ENCODE measurements around the gene ATP8B4.
"Not testable (repeated sequence)": the region's sequence is repeated elsewhere in the genome, so short reads cannot be mapped to it uniquely, and the experiment has no call there.

Gene ATP8B4

DNA sequence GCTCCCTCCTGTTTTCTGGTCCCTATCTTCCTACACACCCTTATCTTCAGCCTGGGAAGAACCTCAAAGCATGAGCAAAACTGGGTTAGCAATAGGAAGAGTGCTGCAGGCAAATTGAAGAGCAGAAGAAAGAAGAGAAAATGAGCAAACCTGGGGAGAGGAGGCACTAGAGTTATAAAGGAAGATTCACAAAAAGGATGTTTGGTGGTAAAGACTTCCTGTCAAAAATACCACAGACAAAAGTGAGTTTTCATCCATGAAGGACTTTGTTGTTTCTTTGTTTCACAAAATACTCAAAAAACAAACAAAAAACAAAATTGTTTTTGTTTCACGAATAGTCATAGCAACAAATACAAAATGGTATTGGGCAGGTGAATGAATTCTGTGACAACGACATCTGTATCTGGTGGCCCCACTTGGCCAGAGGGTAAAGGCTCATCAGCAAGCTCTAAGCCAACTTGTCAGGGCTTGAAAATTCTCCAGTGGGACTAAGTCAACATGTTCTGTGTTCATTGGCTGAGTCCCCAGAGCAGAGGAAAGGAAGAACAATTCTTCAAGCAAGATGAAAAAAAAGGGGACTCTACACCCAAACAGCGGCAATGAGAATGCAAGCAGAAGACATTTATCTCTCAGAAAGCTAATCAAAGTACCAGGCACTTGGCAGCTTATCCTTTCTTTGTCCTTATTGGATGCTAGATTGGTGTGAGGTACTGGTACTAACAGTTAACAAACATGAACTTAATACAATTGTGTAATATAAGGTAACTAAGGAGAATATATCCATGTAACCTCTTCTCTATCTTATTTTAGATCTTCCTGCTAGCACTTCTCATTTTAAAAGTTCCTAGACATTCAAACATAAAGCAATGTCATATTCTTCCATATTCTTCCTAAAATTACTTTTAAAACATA, 9.7 kb downstream of the ATP8B4 start:
- no peak for DNase-seq (ENCODE audit: low read depth in 3 of 3)

DNA sequence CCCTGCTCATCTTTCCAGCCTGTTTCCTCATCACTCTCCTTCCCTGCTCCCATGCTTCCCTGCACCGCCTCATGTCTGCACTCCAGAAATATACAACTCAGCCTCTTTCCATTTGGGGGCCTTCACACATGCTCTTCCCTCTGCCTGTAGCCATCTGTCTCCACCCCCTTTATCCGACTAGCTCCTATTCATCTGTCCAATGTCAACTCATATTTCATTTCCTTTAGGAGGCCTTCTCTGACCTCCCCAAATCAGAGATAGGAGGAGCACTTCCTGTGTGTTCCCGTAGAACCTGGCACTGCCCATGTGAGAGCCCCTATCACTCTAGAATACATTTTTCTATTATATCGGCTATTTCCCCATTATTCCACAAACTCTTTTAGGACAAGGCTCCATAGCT, 10.6 kb downstream of the ATP8B4 start:
- DNase-seq (ENCODE audit: low read depth in 3 of 3) = no peak

DNA sequence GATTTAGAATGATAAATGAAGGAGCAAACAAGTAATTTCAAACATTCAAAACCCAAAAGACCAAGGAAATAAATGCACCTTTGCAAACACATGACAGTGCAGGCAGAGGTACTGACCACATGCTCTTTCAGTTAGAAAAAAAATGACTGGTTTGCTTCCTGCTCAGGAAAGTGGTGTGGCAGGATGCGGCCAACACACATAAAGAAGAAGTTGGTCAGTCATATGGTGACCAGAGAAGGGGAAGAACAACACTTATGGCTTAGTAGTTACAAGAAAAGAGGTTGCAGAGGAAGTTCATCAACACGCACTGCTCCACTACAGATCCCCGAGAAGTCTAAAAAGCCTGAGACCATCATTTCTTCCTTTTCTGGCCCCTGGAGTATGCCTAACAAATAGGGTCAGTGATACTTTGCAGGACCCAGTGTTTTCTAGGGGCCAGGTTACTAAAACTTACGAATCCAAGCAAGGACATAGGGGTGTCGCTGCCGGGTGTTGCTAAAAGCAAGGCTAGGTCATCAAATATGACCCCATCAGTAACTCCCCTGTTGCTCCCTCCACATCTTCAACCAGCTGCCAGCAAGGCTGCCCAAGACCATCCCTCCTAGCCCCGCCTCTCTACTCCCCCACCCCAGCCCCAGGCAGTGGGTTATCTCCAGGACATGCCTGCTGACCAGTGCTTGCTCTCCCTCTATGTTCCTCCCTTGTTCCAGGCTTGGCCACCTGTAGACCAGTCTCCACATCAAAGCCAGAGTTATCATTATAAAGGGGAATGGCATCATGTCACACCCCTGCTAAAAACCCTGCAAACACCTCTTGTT, 11.2 kb downstream of the ATP8B4 start:
- DNase-seq (ENCODE audit: low read depth in 3 of 3) = no peak

DNA sequence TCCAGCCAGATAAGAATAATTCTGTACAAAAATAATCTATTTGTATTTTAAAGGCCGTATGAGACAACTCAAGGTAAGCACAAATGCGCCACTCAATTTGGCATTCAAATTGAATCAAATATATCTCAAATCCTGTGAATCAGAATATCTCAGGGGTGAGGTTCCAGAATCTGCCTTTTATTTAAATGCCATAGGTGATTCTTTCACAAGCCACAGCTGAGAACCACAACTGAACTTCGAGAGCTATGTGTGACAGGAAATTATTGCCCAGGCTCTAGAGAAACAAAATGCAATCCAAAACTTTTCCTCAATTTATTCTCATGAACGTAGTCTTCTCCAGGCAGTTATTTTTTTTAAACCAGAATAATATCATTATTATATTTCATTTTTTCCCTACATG, 11.9 kb downstream of the ATP8B4 start:
- DNase-seq (ENCODE audit: low read depth in 3 of 3) = no peak

DNA sequence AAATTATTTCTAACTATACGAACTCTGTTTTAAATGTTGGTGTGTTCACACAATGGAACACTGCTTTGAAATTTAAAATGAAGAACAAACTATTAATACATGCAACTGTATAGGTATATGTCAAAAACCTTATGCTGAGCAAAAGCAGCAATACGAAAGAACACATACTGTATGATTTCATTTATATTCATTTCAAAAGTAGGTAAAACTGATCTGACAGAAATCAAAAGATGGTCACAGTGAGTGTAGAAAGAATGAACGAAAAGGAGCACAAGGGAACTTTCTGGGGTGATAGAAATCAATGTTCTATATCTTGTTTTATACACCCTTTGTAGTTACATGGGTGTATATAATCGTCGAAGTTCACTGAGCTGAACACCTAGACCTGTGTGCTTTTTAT, 12.6 kb downstream of the ATP8B4 start:
- DNase-seq (ENCODE audit: low read depth in 3 of 3) = no peak

DNA sequence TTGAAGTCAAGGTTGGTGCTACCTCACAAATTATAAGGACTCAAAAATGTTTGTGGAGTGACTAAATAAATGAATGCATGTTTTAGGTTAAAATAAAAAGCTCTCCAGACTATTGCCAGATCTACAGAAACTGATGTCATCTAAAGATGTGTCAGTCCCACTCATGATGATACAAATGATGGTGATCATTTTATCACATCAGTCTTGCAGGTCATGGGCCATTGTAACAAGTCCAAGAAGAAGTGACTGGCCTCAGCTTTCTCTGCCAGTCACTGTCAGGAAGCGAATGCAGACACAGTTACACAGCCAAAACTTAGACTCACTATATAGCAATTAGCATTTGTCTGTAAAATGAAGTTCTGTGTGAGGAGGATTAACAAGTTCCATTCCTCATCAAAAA, 18.5 kb downstream of the ATP8B4 start:
- DNase-seq (ENCODE audit: low read depth in 3 of 3) = no peak

DNA sequence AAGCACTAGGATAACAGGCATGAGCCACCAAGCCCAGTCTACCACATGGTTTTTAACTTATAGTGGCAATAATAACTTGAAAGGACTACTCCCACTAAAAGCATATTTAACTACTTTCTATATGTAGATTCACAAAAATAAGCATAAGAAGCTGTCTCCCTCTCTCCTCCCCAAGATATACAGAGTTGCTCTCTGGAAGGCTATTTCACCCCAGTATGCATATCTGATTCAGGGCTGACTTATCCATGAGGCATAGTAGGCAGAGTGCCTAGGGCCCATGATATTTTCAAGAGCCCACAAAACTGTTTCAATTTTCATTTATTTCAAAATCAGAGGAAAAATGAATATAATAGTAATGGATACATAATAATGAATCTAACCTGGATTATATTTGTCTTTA, 20.5 kb downstream of the ATP8B4 start:
- no peak for DNase-seq (ENCODE audit: low read depth in 3 of 3)

DNA sequence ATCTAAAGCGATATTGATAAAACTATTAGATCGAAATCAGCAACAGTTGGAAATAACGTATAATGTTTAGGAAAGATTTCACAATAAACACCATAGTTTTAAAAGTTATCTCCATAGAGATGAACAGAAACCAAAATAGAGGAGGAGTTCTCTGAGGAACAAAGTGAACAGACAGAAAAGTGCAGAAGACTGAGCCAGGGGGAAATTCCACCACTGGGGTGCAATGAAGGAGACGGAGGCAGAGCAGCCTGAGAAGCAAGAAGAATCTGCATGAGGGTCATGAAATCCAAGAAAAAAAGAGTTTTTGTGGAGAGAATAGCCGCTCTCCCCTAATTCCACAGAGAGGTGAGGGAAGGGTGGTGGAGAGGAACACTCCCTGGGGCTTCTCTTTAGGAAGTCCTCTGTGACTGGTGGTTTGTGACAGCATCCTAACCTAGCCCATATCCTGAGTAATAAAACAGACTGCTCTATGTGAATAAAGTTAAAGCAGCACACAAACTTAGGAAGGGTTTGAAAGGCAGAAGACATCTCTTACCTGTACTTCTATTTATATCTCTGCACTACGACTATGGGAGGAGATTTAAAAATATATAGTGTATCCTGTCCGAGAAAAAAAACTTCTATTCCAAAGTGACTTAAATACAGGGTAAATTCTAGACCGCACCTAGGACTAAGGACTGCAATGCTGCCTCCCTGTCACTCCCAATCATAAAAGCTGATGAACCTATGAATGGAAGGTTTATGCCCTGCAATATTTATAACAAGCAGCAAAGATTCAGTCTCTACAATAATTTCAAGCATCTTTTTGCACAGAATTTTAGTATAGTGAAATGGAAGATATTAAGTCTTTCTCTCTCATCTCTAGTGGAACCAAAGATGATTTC, 22.9 kb downstream of the ATP8B4 start:
- no peak for DNase-seq (ENCODE audit: low read depth in 3 of 3)

DNA sequence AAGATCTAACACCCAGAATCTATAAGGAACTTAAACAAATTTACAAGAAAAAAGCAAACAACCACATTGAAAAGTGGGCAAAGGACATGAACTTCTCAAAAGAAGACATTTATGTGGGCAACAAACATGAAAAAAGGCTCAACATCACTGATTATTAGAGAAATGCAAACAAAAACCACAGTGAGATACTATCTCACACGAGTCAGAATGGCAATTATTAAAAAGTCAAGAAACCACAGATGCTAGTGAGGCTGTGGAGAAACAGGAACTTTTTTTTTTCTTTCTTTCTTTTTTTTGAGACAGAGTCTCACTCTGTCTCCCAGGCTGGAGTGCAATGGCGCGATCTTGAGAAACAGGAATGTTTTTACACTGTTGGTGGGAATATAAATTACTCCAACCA, 29.6 kb downstream of the ATP8B4 start:
- DNase-seq (ENCODE audit: low read depth in 3 of 3) = not testable (repeated sequence)

DNA sequence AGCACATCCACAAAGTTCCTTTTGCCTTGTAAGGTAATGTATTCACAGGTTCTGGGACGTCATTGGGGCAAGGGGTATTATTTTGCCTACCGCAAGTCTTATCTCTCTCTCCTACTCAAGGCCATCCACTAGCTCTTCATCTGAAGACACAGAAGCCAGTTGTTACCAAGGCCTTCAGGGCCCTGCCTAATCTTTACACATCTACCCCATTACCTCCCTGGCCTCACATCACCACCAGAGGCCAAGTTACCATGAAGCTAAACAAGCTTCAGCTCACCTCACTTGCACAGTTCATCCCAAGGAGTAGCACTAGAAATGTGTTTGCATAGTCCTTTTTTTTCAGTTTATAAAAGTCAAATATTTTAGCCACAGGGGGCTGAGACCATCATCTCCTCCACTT, 34.1 kb downstream of the ATP8B4 start:
- DNase-seq (ENCODE audit: low read depth in 3 of 3) = no peak

DNA sequence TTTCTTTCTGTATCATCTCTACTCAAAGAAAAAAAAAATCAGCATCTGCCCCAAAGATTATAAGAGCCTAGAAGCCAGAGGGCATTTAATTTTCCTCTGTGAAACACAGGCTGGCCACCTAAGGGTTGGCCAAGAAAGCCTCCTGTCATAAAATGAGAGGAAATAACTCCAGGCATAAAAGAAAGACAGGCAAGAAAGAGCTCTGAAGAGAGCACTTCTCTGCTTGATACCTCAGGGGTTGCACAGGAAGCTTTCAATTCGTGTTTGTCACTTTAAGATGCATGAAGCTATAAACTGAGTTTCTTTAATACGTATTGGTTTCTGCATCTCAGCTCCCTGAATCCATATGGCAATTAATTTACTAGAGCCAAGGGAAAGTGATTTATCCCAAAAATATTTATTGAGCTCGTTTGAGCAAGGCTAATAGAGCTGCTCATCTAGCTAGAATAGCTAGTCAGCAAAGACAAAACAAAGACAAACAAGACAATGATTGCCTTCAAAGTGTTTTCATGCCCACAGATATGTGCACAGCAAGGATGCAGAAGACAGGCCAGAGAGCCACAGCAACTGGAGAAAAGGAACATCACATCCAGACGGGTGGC, 35.5 kb downstream of the ATP8B4 start:
- no peak for DNase-seq (ENCODE audit: low read depth in 3 of 3)

DNA sequence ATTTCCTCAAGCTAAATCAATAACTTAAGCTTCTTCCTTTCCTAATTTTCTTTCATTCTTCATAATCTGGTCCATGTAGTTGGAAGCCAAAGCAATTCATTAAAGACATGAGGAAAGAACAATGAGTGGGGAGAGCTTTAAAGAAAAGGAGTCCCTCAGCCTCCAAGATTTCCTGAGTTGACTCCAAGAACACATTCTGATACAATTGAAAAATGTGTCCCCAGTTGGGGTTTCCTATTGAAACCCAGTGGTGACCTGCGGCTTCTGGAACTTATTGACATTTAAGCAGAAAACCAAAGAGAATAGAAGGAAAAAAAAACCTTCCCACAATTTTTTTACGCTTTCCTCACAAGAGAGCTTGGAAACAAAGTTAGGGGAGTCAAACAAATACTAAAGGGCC, 37.0 kb downstream of the ATP8B4 start:
- no peak for DNase-seq (ENCODE audit: low read depth in 3 of 3)

DNA sequence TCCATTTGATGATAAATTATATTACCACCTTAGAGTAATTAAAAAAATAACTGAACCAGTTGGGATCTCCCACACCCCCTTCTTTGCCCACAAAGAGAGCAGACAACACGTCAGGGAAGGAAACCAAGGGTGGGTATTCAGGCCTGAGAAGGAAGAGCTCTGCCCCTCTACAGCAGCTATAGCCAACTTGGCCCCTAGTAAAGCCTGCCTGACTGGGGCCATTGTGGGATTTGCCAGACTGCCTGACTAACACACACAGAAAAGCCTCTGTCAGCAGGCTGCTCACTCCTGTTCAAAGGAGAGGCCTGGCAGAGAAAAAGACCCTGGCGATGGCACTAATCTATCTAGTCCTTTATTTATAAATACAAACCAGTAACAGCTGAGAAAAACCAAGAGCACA, 41.4 kb downstream of the ATP8B4 start:
- DNase-seq (ENCODE audit: low read depth in 3 of 3) = no peak

DNA sequence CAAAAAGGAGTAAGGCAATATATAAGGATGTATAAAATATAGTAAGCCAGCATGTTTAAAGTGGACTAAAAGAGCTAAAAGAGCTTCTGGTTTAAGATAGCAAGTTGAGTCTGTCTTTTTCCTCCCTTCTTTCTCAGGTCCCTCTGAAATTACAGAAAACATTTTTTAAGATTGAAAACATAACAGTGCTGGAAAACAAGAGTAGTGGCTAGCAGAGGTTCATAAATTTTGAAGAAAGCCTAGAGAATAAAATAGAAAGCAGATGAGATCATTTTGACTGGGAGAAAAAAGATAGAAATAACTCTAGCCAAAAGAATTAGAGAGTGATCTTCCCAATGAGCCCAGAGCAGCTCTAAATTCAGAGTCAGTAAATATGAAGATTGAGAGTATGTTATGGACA, 41.9 kb downstream of the ATP8B4 start:
- DNase-seq (ENCODE audit: low read depth in 3 of 3) = no peak

DNA sequence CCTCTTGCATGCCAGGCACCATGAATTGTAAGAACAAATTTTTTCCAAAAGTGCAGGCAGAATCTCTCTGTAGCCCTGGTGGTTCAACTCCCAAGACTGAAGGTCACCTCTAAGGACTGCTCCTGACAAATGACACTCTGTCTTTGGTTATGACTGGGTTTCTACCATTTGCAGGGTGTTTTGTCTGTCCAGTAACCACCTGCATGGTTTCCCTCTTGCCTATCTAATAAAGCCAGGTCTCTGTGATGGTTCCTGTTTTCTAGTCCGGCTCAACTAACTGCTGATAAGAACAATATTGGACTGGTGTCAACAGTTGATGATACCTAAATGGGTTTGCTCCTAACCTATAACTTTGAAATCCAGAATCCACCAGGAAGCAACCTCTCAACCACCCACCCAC, 43.7 kb downstream of the ATP8B4 start:
- no peak for DNase-seq (ENCODE audit: low read depth in 3 of 3)

DNA sequence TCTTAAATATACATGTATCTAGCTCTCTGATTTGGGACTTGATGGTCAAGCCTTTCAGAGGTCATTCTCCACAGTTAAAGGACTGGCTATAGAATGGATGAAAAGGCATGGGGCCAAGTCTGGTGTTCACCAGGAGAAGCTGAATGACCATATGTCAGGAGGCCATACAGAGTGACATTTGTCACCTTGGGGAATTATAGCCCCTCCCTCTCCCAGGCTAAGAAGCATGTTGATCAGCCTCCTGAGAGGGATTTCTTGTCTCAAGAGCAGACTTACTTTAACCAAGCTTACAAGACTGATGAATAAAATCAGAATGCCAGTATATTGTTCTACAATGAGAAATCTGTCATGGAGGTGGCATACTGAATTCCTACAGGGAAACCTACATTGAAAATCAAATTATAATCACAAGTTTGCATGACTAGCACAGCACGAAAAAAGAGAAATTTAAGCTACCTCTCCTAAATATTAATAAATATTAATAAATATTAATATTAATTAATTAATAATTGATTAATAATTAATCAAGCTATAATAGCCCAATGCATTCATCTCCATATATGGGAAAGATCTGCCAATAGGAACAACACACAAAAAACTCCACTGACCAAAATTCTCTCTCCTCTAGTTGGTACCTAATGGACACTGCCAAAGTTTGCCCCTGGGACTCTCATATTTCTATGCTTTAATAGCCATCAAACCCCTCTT, 47.3 kb downstream of the ATP8B4 start:
- DNase-seq (ENCODE audit: low read depth in 3 of 3) = no peak

DNA sequence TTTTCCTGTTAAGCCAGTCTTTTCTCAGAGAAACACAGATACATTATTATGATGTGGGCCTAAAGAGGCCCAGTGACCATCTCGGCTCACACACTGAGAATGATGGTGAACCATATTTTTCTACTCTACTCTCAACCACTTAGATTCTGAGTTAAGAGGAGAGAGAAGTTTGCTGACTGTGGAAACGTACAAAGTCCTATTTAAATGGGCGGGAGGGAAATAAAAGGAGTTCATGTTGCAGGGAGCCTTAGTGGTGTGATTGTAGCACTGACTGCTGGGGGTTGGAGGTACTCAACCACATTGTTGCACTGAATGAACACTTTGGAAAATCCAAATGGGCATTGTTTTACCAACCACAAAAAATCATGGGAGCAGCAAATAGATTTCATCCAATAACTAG, 51.0 kb downstream of the ATP8B4 start:
- DNase-seq (ENCODE audit: low read depth in 3 of 3) = no peak

DNA sequence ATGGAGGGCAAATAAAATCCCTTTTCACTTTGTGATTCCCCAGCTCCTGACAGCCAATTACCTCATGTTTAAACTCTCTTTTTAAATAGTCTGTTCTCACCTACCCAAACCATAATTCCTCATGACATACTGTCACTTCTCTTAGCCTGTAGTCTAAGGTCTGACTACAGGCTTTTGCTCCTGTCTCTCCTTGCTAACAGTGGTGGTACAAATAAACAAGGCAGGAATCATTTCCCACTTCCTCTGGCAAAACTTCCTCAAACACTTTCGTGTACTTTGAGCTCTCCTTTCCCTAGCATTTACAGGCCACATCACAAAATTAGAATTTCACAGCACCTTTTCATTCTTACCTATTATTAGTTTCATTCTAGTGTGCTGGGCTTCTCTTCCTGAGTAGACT, 51.8 kb downstream of the ATP8B4 start:
- no peak for DNase-seq (ENCODE audit: low read depth in 3 of 3)

DNA sequence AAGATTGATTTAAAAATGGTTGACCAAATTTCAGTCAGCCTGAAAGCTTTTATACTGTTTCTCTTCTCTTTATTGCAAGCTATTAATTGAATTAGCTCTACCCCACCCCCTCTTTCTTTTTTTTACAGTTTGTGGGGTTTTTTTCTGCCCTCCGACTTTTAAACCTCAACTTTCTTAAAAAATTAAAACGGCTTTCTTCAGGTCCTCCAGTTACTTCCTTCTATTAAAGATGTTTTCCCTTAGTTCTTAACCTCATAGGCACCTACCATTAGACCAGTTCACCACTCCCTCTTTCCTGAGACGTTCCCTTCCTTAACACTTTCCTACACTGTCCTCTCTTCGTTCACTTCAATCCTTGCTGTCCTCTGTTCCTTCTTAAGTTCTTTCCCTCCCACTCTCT, 52.4 kb downstream of the ATP8B4 start:
- no peak for DNase-seq (ENCODE audit: low read depth in 3 of 3)

DNA sequence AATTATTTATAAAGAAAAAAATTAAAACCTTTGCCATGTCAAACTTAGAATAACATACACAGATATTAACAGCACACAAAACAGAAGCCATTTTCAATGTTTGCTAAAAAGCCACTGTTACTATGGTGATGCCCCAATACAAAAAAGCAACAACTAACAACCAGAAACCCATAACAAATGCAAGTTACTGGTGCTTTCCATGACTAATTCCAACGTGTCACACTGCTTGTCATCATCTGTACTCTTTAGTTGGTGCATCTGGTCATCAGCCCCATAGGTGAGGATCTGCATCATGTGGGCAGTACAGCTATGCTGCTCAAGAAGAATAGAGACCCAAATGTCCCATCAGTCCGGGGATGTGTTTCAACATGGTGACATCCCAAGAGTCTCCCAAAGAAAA, 52.8 kb downstream of the ATP8B4 start:
- DNase-seq (ENCODE audit: low read depth in 3 of 3) = peak in 2 of 3 experiments; percentile 0 to 1

DNA sequence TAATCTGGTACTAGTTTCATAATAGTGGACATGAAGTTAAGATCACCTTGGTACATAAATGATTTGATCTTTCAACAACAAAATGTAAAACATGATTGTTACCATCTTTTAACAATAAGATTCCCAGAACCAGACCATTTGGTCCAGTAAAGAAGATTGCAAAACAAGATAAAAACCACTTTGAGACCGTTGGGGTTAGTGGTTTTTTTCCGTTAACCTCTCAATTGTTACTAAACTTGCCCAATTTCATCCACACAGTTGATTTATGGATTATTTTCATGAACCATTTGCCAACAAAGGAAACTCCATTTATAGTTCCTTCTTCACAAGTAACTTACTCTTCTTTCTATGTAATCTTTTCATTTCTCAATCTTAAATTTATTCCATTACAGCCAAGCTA, 53.8 kb downstream of the ATP8B4 start:
- DNase-seq (ENCODE audit: low read depth in 3 of 3) = no peak

All from stimulated activated CD4-positive, alpha-beta T cell treated with anti-CD3 and anti-CD28 coated beads, TNF-alpha, amount 100 ng/mL, for 24 hours (primary cell).